HEK293T (cell line): ENCODE data around the gene AP3S2.

ENCODE experiments used
- CTCF ChIA-PET: fragments of 350-600 bp; formaldehyde crosslinking; extraction: SDS; loops from one replicate; lab custom pipeline; 2021; ENCODE audit warnings: antibody characterized with exemption, inconsistent platforms; lab: Yijun Ruan, JAX
- POLR2A ChIA-PET: fragments of 350-600 bp; formaldehyde crosslinking; extraction: SDS; loops from one replicate; lab custom pipeline; 2020; ENCODE audit warnings: antibody characterized with exemption, inconsistent platforms; lab: Yijun Ruan, JAX
- DNase-seq: peaks from one replicate; pipeline ENCODE4 v3.0.0; 2012; ENCODE audit warnings: mixed read lengths; ENCODE audit errors: extremely low spot score
- ARNT ChIP-seq: fragments of 450-650 bp; IDR thresholded peaks from 2 replicates; pipeline ENCODE4 v1.6.1; 2017; ENCODE audit warnings: mild to moderate bottlenecking
- BHLHE40 ChIP-seq: fragments of 450-650 bp; IDR thresholded peaks from 2 replicates; pipeline ENCODE4 v1.6.1; 2016; ENCODE audit warnings: mild to moderate bottlenecking, moderate library complexity, borderline replicate concordance
- CTBP1 ChIP-seq: fragments of 450-650 bp; IDR thresholded peaks from 2 replicates; pipeline ENCODE4 v1.6.1; 2016; ENCODE audit warnings: borderline replicate concordance
- ELF4 ChIP-seq: fragments of 450-650 bp; IDR thresholded peaks from 2 replicates; pipeline ENCODE4 v1.6.1; 2017; ENCODE audit warnings: antibody characterized with exemption
- FOXA1 ChIP-seq: fragments of 450-650 bp; IDR thresholded peaks from 2 replicates; pipeline ENCODE4 v1.6.1; 2016; ENCODE audit warnings: mild to moderate bottlenecking
- FOXK2 ChIP-seq: fragments of 450-650 bp; IDR thresholded peaks from 2 replicates; pipeline ENCODE4 v1.6.1; 2016; ENCODE audit warnings: mild to moderate bottlenecking
- FOXM1 ChIP-seq: fragments of 450-650 bp; IDR thresholded peaks from 2 replicates; pipeline ENCODE4 v1.6.1; 2017; ENCODE audit warnings: mild to moderate bottlenecking, borderline replicate concordance
- HDGF ChIP-seq: fragments of 450-650 bp; IDR thresholded peaks from 2 replicates; pipeline ENCODE4 v1.6.1; 2017; ENCODE audit warnings: antibody characterized with exemption, borderline replicate concordance
- L3MBTL2 ChIP-seq: fragments of 450-650 bp; conservative IDR thresholded peaks from 2 replicates; pipeline ENCODE4 v1.6.1; 2016; ENCODE audit warnings: mild to moderate bottlenecking
- LEF1 ChIP-seq: fragments of 450-650 bp; IDR thresholded peaks from 2 replicates; pipeline ENCODE4 v1.6.1; 2017; ENCODE audit warnings: mild to moderate bottlenecking, borderline replicate concordance
- NFRKB ChIP-seq: fragments of 450-650 bp; IDR thresholded peaks from 2 replicates; pipeline ENCODE4 v1.6.1; 2016; ENCODE audit warnings: mild to moderate bottlenecking, moderate library complexity
- SP1 ChIP-seq: fragments of 450-650 bp; IDR thresholded peaks from 2 replicates; pipeline ENCODE4 v1.6.1; 2017
- SUZ12 ChIP-seq: fragments of 450-650 bp; IDR thresholded peaks from 2 replicates; pipeline ENCODE4 v1.6.1; 2016; ENCODE audit warnings: mild to moderate bottlenecking
- TARDBP ChIP-seq: fragments of 450-650 bp; IDR thresholded peaks from 2 replicates; pipeline ENCODE4 v1.6.1; 2016
- ZNF384 ChIP-seq: fragments of 450-650 bp; IDR thresholded peaks from 2 replicates; pipeline ENCODE4 v1.6.1; 2016
- TF ChIP-seq, protein P1 (sequence below): fragments of 450-650 bp; IDR thresholded peaks from 2 replicates; pipeline ENCODE4 v1.6.1; 2016

Gene AP3S2

GRCh38 chr15:89845305-89845893, 48.4 kb downstream of the AP3S2 start:
- no peak for DNase-seq
- TF ChIP-seq ELF4 (no peak), ARNT (no peak), SP1 (no peak), HDGF (no peak)
- ChIA-PET POLR2A (no interaction called here), CTCF (interaction anchor here (0.9 to 1.3 kb wide), 2 partner anchors 30 to 84 kb away, joined by 3 read pairs; no protein-coding TSS in a partner anchor)

GRCh38 chr15:89841962-89842361, 51.8 kb downstream of the AP3S2 start:
- ChIA-PET CTCF (interaction anchor here (0.7 kb wide), 1 partner anchor 33 kb away, joined by 3 read pairs; no protein-coding TSS in a partner anchor), POLR2A (no interaction called here)
- no peak for DNase-seq
- TF ChIP-seq ARNT (no peak), ZNF384 (no peak), ELF4 (no peak), FOXM1 (no peak), SP1 (no peak)

DNA sequence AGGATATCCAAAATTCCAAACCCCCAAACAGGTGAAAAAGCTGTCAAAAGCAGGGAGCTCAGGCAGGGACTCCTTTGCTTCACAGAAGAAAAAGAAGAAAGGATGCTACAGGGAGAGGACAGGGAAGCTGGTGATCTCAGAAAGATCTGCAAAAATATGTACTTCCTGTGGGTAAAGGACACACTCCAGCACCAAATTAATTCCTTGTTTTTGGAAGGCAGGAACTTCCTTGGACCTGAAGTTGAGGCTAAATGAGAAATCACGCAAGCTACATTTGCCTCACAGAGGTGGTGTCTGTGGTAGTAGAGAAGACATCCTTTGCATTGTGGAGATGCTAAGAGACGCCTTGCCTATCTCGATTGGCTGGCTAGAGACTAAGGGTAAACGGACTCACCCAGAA, 52.5 kb downstream of the AP3S2 start:
- no peak for DNase-seq

GRCh38 chr15:89839167-89839810, 54.5 kb downstream of the AP3S2 start:
- POLR2A ChIA-PET: interaction anchor here (0.9 to 1.3 kb wide), 2 partner anchors 10 to 86 kb away, joined by 3 read pairs; no protein-coding TSS in a partner anchor
- TF ChIP-seq FOXA1 (no peak), ELF4 (no peak), SP1 (no peak), LEF1 (no peak), TARDBP (no peak), FOXM1 (no peak), CTBP1 (no peak), FOXK2 (no peak), L3MBTL2 (no peak), BHLHE40 (no peak), SUZ12 (no peak), ZNF384 (no peak), ARNT (no peak), NFRKB (no peak), HDGF (no peak)
- TF ChIP-seq, protein P1, sequence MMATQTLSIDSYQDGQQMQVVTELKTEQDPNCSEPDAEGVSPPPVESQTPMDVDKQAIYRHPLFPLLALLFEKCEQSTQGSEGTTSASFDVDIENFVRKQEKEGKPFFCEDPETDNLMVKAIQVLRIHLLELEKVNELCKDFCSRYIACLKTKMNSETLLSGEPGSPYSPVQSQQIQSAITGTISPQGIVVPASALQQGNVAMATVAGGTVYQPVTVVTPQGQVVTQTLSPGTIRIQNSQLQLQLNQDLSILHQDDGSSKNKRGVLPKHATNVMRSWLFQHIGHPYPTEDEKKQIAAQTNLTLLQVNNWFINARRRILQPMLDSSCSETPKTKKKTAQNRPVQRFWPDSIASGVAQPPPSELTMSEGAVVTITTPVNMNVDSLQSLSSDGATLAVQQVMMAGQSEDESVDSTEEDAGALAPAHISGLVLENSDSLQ: no peak
- CTCF ChIA-PET: interaction anchor here (1.6 kb wide), 1 partner anchor 49 kb away, joined by 3 read pairs; no protein-coding TSS in a partner anchor
- no peak for DNase-seq

More for the DNA sequence above, 52.5 kb downstream of the AP3S2 start:
- ChIA-PET POLR2A (no interaction called here), CTCF (interaction anchor here (0.6 to 0.7 kb wide), 2 partner anchors 34 to 248 kb away, joined by 3 to 4 read pairs; no protein-coding TSS in a partner anchor)
- TF ChIP-seq ARNT: no peak
- no peak for TF ChIP-seq L3MBTL2
- no peak for TF ChIP-seq SUZ12
- no peak for TF ChIP-seq FOXA1
- TF ChIP-seq, protein P1: no peak
- no peak for TF ChIP-seq FOXM1
- TF ChIP-seq FOXK2: no peak

- no peak for DNase-seq
- ChIA-PET CTCF (no interaction called here), POLR2A (no interaction called here)
- TF ChIP-seq LEF1 (no peak), ELF4 (no peak), TARDBP (no peak)
Observed at GRCh38 chr15:89837830-89838178, 56.0 kb downstream of the AP3S2 start.

DNA sequence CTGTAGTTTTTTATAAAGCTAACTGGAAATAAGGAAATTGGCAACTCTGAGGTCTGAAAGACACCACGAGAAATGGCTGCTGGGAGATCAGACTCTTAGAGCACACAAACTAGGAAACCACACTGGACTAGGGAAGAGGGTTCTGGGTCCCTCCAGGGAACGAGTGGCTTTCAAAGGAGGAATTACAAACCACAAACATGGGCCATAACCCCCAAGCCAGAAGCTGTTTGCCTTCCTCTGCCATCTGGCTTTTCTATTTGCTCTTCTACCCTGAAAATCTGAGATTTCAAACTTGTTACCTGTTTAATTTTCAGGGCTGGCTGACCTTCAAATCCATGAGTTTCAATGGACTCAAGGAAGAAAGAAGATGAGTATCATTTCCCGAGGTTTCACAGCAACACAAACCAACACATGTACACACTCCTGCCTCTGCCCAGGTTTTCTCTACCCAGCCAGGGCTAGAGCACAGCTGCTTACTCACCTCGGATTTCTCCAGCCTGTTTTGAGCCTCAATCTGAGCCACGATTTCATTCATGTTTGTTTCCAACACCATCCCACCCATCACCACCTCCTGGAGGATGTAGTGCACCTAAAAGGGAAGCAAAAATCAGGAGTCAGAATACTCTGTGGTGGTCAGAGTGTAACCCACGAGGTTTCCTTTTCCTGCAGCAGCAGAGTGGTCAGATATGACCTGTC, 56.5 kb downstream of the AP3S2 start:
- no peak for TF ChIP-seq FOXM1
- ChIA-PET CTCF (interaction anchor here (0.9 kb wide), 1 partner anchor 37 kb away, joined by 3 read pairs; no protein-coding TSS in a partner anchor), POLR2A (no interaction called here)
- no peak for DNase-seq
